ENCODE results near the gene ANO2. TPM values are rescaled to one million over a fixed set of nuclear protein-coding genes. Genes with fewer than 3 reads are reported as not detected.

Gene ANO2
- total RNA-seq, 2 experiments from 2014 or later = not detected

DNA sequence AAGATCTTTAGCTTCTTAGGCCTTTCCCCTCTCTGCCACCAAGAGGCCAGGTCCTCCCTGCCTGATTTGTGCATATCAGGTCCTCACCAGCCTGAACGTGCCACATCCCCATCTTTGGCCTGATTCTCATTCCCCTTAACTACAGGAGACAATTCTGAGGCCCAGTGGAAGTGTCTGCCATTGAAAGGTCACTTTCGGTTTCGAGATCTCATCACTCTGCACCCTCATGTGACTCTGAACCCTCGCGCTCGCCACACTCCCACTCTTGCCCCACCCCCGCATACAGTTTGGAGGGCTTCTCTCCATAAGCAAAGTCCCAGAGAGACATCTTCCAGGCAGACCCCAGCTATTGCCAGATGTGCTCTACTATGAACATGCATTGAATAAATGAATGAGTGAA, 324.2 kb downstream of the ANO2 start:
- CTCF ChIA-PET = no interaction called here

GRCh38 chr12:5619628-5620027, 325.4 kb downstream of the ANO2 start:
- CTCF ChIA-PET = no interaction called here
- intact Hi-C loops (cut with micrococcal nuclease) = no loop called here

More for the DNA sequence above, 324.2 kb downstream of the ANO2 start:
- POLR2A ChIA-PET = no interaction called here
- no peaks in the 10 kb centered on the region for H3K36me3 Mint-ChIP-seq
- H3K27ac Mint-ChIP-seq = no peak overlapping the region
- no peaks in the 10 kb centered on the region for H3K4me1 Mint-ChIP-seq (ENCODE audit: low read depth)
- DNase-seq = no peak
- H3K9me3 Mint-ChIP-seq = no peaks in the 10 kb centered on the region
- no peaks in the 10 kb centered on the region for H3K27me3 Mint-ChIP-seq
- H3K4me3 Mint-ChIP-seq = no peak overlapping the region
- intact Hi-C loops (cut with micrococcal nuclease) = no loop called here

GRCh38 chr12:5616854-5617253, 328.2 kb downstream of the ANO2 start:
- no peaks in the 10 kb centered on the region for H3K36me3 Mint-ChIP-seq
- DNase-seq = no peak
- intact Hi-C loops (cut with micrococcal nuclease) = no loop called here
- CTCF ChIA-PET = no interaction called here
- H3K4me3 Mint-ChIP-seq = no peak overlapping the region
- H3K27ac Mint-ChIP-seq = no peak overlapping the region
- no peaks in the 10 kb centered on the region for H3K9me3 Mint-ChIP-seq
- no peaks in the 10 kb centered on the region for H3K4me1 Mint-ChIP-seq (ENCODE audit: low read depth)
- POLR2A ChIA-PET = no interaction called here
- peaks cover 1% of the 10 kb centered on the region for H3K27me3 Mint-ChIP-seq

More at GRCh38 chr12:5619628-5620027, 325.4 kb downstream of the ANO2 start:
- Mint-ChIP-seq H3K4me3 (no peak overlapping the region), H3K36me3 (no peaks in the 10 kb centered on the region), H3K27ac (no peak overlapping the region), H3K27me3 (no peaks in the 10 kb centered on the region), H3K9me3 (no peaks in the 10 kb centered on the region), H3K4me1 (ENCODE audit: low read depth) (no peaks in the 10 kb centered on the region)
- DNase-seq = no peak
- POLR2A ChIA-PET = no interaction called here

- H3K4me3 Mint-ChIP-seq = no peak overlapping the region
- DNase-seq = no peak
- intact Hi-C loops (cut with micrococcal nuclease) = no loop called here
- H3K4me1 Mint-ChIP-seq (ENCODE audit: low read depth) = no peaks in the 10 kb centered on the region
- no peaks in the 10 kb centered on the region for H3K36me3 Mint-ChIP-seq
- POLR2A ChIA-PET = no interaction called here
- H3K9me3 Mint-ChIP-seq = no peaks in the 10 kb centered on the region
- no peak overlapping the region for H3K27ac Mint-ChIP-seq
- CTCF ChIA-PET = no interaction called here
- H3K27me3 Mint-ChIP-seq = peaks cover 1% of the 10 kb centered on the region
These were observed 329.3 kb downstream of the ANO2 start for GRCh38 chr12:5615760-5616159.

- Mint-ChIP-seq H3K4me1 (ENCODE audit: low read depth) (no peaks in the 10 kb centered on the region), H3K27me3 (peaks cover 1% of the 10 kb centered on the region), H3K4me3 (no peak overlapping the region), H3K27ac (no peak overlapping the region), H3K9me3 (no peaks in the 10 kb centered on the region), H3K36me3 (no peaks in the 10 kb centered on the region)
- POLR2A ChIA-PET = no interaction called here
- CTCF ChIA-PET = no interaction called here
- intact Hi-C loops (cut with micrococcal nuclease) = no loop called here
- no peak for DNase-seq
These were observed 330.8 kb downstream of the ANO2 start for GRCh38 chr12:5614256-5614655.

GRCh38 chr12:5612556-5613410, 332.3 kb downstream of the ANO2 start:
- intact Hi-C loops (cut with micrococcal nuclease) = no loop called here
- no peak overlapping the region for H3K4me3 Mint-ChIP-seq
- ChIA-PET POLR2A (no interaction called here), CTCF (no interaction called here)
- no peak for DNase-seq
- H3K27me3 Mint-ChIP-seq = peaks cover 1% of the 10 kb centered on the region
- no peaks in the 10 kb centered on the region for H3K9me3 Mint-ChIP-seq
- no peak overlapping the region for H3K27ac Mint-ChIP-seq
- H3K4me1 Mint-ChIP-seq (ENCODE audit: low read depth) = no peaks in the 10 kb centered on the region
- H3K36me3 Mint-ChIP-seq = no peaks in the 10 kb centered on the region

DNA sequence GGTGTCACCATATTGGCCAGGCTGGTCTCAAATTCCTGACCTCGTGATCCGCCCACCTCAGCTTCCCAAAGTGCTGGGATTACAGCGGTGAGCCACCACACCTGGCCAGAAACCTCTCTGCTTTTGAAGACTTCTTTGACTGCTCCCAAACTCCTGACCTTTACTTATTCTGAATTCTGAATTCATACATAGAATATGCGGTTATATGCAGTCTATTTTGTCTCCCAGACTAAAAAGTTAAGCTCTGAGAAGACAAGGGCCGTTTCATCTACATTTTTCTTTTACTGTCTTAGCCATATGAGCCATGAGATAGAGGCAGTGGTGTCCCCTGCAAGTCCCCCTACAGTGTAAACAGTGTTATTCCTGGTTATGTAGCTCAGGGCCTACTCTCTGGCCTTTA, 333.9 kb downstream of the ANO2 start:
- no peak for DNase-seq
- peaks cover 1% of the 10 kb centered on the region for H3K27me3 Mint-ChIP-seq
- no peaks in the 10 kb centered on the region for H3K4me1 Mint-ChIP-seq (ENCODE audit: low read depth)
- no peak overlapping the region for H3K27ac Mint-ChIP-seq
- no peak overlapping the region for H3K4me3 Mint-ChIP-seq
- POLR2A ChIA-PET = no interaction called here
- H3K9me3 Mint-ChIP-seq = no peaks in the 10 kb centered on the region
- H3K36me3 Mint-ChIP-seq = no peaks in the 10 kb centered on the region
- CTCF ChIA-PET = no interaction called here
- intact Hi-C loops (cut with micrococcal nuclease) = no loop called here

DNA sequence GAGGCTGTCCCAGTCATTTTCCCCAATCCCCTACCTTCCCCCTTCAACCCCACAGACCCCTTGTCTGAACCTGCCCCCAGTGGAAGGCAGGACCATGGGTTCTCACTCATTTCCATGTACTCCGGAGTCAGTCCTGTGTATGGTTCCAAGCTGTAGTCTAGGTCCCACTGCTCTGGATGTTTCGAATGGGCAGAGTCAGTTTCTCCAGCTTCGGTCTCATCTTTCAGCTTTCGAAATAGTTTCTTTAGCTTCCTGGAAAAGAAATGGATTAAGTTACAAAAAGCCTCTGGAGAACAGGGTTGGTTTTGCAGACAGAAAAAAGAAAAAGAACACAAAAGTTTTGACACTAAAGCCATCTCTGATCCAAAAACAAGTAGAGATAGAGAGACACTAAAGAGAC, 345.7 kb downstream of the ANO2 start:
- no peak overlapping the region for H3K4me3 Mint-ChIP-seq
- DNase-seq = no peak
- no peak overlapping the region for H3K27ac Mint-ChIP-seq
- POLR2A ChIA-PET = no interaction called here
- CTCF ChIA-PET = no interaction called here
- peaks cover 8% of the 10 kb centered on the region for H3K27me3 Mint-ChIP-seq
- intact Hi-C loops (cut with micrococcal nuclease) = no loop called here
- H3K36me3 Mint-ChIP-seq = no peaks in the 10 kb centered on the region
- H3K4me1 Mint-ChIP-seq (ENCODE audit: low read depth) = no peaks in the 10 kb centered on the region
- H3K9me3 Mint-ChIP-seq = no peaks in the 10 kb centered on the region

DNA sequence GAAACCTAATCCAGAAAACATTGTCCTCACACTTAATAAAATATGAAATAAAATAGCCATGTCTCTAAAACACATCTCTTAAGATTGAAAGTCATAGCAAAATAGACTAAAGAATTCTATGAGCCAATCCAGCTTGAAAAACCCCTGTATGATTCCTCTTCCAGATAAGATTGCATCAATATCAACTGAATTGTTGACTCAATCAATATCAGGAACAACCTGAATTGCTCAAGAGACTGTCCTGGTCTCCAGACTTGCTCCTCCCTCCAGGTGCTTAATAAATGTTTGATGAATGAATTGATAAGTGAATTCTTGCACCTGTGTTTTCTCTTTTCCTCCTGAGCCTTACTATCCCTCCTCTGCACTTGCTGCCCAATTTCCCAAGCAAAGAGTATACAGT, 351.1 kb downstream of the ANO2 start:
- Mint-ChIP-seq H3K9me3 (no peaks in the 10 kb centered on the region), H3K4me3 (no peak overlapping the region), H3K27me3 (peaks cover 8% of the 10 kb centered on the region), H3K36me3 (no peaks in the 10 kb centered on the region), H3K4me1 (ENCODE audit: low read depth) (no peaks in the 10 kb centered on the region), H3K27ac (no peak overlapping the region)
- ChIA-PET POLR2A (no interaction called here), CTCF (interaction anchor here (0.6 kb wide), 1 partner anchor 1851 kb away, joined by 3 read pairs; no protein-coding TSS in a partner anchor)
- intact Hi-C loops (cut with micrococcal nuclease) = no loop called here
- no peak for DNase-seq

GRCh38 chr12:5593086-5593485, 352.0 kb downstream of the ANO2 start:
- H3K4me1 Mint-ChIP-seq (ENCODE audit: low read depth) = no peaks in the 10 kb centered on the region
- CTCF ChIA-PET = no interaction called here
- POLR2A ChIA-PET = no interaction called here
- no peaks in the 10 kb centered on the region for H3K36me3 Mint-ChIP-seq
- H3K27me3 Mint-ChIP-seq = peaks cover 8% of the 10 kb centered on the region
- DNase-seq = no peak
- intact Hi-C loops (cut with micrococcal nuclease) = no loop called here
- H3K4me3 Mint-ChIP-seq = no peak overlapping the region
- H3K9me3 Mint-ChIP-seq = no peaks in the 10 kb centered on the region
- no peak overlapping the region for H3K27ac Mint-ChIP-seq

DNA sequence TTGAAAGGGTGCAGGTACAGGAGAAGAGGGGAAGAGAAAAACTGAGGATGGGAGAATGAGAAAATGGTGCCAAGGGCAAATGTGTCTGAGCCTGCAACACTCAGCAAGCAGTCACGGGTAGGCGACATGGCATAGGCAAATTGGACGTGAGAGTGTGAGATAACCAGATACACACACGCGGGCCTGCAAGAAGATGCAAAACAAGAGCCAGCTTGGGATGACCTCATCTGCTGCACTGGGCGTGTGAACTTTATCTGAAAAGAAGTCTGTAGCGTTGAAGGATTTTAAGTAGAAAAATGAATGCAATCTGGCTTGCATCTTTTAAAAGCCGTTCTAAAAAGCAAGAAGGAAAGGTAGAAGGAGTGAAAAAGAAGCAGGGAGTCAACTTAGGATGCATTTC, 352.7 kb downstream of the ANO2 start:
- H3K9me3 Mint-ChIP-seq = no peaks in the 10 kb centered on the region
- H3K36me3 Mint-ChIP-seq = no peaks in the 10 kb centered on the region
- no peaks in the 10 kb centered on the region for H3K27me3 Mint-ChIP-seq
- ChIA-PET CTCF (no interaction called here), POLR2A (no interaction called here)
- no peaks in the 10 kb centered on the region for H3K4me1 Mint-ChIP-seq (ENCODE audit: low read depth)
- no peak overlapping the region for H3K27ac Mint-ChIP-seq
- DNase-seq = no peak
- intact Hi-C loops (cut with micrococcal nuclease) = no loop called here
- no peak overlapping the region for H3K4me3 Mint-ChIP-seq

GRCh38 chr12:5590316-5590715, 354.7 kb downstream of the ANO2 start:
- Mint-ChIP-seq H3K4me3 (no peak overlapping the region), H3K27ac (no peak overlapping the region), H3K4me1 (ENCODE audit: low read depth) (no peaks in the 10 kb centered on the region), H3K27me3 (no peaks in the 10 kb centered on the region), H3K9me3 (no peaks in the 10 kb centered on the region), H3K36me3 (no peaks in the 10 kb centered on the region)
- intact Hi-C loops (cut with micrococcal nuclease) = no loop called here
- ChIA-PET CTCF (no interaction called here), POLR2A (no interaction called here)
- DNase-seq = no peak

DNA sequence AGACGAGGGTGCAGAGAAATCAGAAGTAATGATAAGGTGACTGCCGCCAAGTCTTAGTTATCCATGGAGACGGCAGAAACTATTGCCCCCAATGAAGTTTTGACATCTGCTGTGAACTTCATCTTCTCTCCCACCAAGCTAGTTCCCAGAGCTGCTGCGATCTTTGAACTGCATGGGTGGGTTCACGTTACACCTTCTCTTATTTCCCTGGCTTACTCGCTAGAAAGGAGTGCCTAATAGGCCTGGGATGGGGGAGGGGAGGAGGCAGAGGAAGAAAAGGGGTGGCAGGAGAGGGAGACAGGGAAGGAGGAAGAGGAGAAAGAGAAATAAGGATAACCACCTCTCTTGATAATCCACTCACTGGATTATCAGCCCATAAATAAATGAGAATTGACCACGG, 356.0 kb downstream of the ANO2 start:
- Mint-ChIP-seq H3K9me3 (no peaks in the 10 kb centered on the region), H3K27ac (no peak overlapping the region), H3K4me3 (no peak overlapping the region), H3K4me1 (ENCODE audit: low read depth) (no peaks in the 10 kb centered on the region), H3K27me3 (no peaks in the 10 kb centered on the region), H3K36me3 (no peaks in the 10 kb centered on the region)
- POLR2A ChIA-PET = no interaction called here
- CTCF ChIA-PET = no interaction called here
- DNase-seq = no peak
- intact Hi-C loops (cut with micrococcal nuclease) = no loop called here
